IMR-90 (cell line): ENCODE data around the gene SLC25A41. TPM values are rescaled to one million over a fixed set of nuclear protein-coding genes. Genes with fewer than 3 reads are reported as not detected.

Experiments
- ATAC-seq: fragments of 200-7000 bp; cut with Tn5 transposase; 2 replicates; pipeline ENCODE4 v1.9.1; 2020; ENCODE audit warnings: low read depth, mild to moderate bottlenecking, moderate library complexity
- BruUV-seq: library from RNA; stranded (reverse); fragments of 400-500 nt; replicated peaks from 2 replicates; lab custom pipeline; 2021; lab: Mats Ljungman, UMichigan
- CTCF ChIA-PET: fragments of 300-600 bp; formaldehyde crosslinking; extraction: SDS; loops from one replicate; lab custom pipeline; 2021; ENCODE audit warnings: antibody characterized with exemption; lab: Yijun Ruan, JAX
- POLR2A ChIA-PET: fragments of 300-600 bp; sonication (Branson Sonifier 250); formaldehyde crosslinking; loops from one replicate; lab custom pipeline; 2022; ENCODE audit warnings: antibody characterized with exemption; ENCODE audit not compliant: unreplicated experiment; lab: Charles Lee
- DNase-seq: peaks from one replicate; pipeline ENCODE4 v3.0.0; 2013
- H2AFZ ChIP-seq: replicated peaks from 2 replicates; pipeline ENCODE3; 2013; ENCODE audit warnings: low read length, mild to moderate bottlenecking; ENCODE audit not compliant: poor library complexity
- H2AK5ac ChIP-seq: 2 replicates; pipeline ENCODE4 v1.6.1; 2013; ENCODE audit warnings: low read depth, low read length, inconsistent platforms
- H2AK9ac ChIP-seq: replicated peaks from 2 replicates; pipeline ENCODE3; 2013; ENCODE audit warnings: mild to moderate bottlenecking, low read depth, low read length, moderate library complexity; ENCODE audit not compliant: poor library complexity
- H2BK120ac ChIP-seq: 2 replicates; pipeline ENCODE4 v1.6.1; 2013; ENCODE audit warnings: low read depth, low read length, inconsistent platforms
- H2BK15ac ChIP-seq: 3 replicates; pipeline ENCODE4 v1.6.1; 2013; ENCODE audit warnings: low read depth, low read length, inconsistent platforms
- H2BK20ac ChIP-seq: 2 replicates; pipeline ENCODE4 v1.6.1; 2013; ENCODE audit warnings: low read depth, mild to moderate bottlenecking, inconsistent platforms, low read length, moderate library complexity
- H2BK5ac ChIP-seq: 2 replicates; pipeline ENCODE4 v1.6.1; 2013; ENCODE audit warnings: mild to moderate bottlenecking, low read depth, low read length, inconsistent platforms; ENCODE audit not compliant: poor library complexity, severe bottlenecking
- H3K14ac ChIP-seq: replicated peaks from 2 replicates; pipeline ENCODE4 v1.6.1; 2013; ENCODE audit warnings: low read depth, low read length, inconsistent platforms
- H3K18ac ChIP-seq: 2 replicates; pipeline ENCODE4 v1.6.1; 2013; ENCODE audit warnings: low read depth, low read length, control low read depth
- H3K23ac ChIP-seq: 2 replicates; pipeline ENCODE4 v1.6.1; 2013; ENCODE audit warnings: low read depth, low read length, inconsistent platforms
- H3K27ac ChIP-seq: 2 replicates; pipeline ENCODE4 v1.5.1; 2013; ENCODE audit warnings: mild to moderate bottlenecking, control low read depth, low read length; ENCODE audit not compliant: insufficient read depth
- H3K27me3 ChIP-seq: 2 replicates; pipeline ENCODE4 v1.6.1; 2013; ENCODE audit warnings: low read length; ENCODE audit not compliant: control insufficient read depth, insufficient read depth
- H3K36me3 ChIP-seq: 2 replicates; pipeline ENCODE4 v1.6.1; 2013; ENCODE audit warnings: low read length, mixed read lengths; ENCODE audit not compliant: control insufficient read depth, insufficient read depth
- H3K4ac ChIP-seq: 2 replicates; pipeline ENCODE4 v1.6.1; 2013; ENCODE audit warnings: low read depth, low read length, inconsistent platforms
- H3K4me1 ChIP-seq: 2 replicates; pipeline ENCODE4 v1.6.1; 2013; ENCODE audit warnings: low read length, mixed read lengths; ENCODE audit not compliant: control insufficient read depth, insufficient read depth
- H3K4me2 ChIP-seq: 2 replicates; pipeline ENCODE4 v1.6.1; 2013; ENCODE audit warnings: low read depth, mild to moderate bottlenecking, control low read depth, low read length, moderate library complexity
- H3K4me3 ChIP-seq: 2 replicates; pipeline ENCODE4 v1.5.1; 2013; ENCODE audit warnings: low read depth, mild to moderate bottlenecking, control low read depth, low read length, moderate library complexity; ENCODE audit not compliant: insufficient read depth
- H3K56ac ChIP-seq: 2 replicates; pipeline ENCODE4 v1.6.1; 2013; ENCODE audit warnings: low read length, inconsistent platforms; ENCODE audit not compliant: insufficient read depth; ENCODE audit errors: extremely low read depth
- H3K79me1 ChIP-seq, 2 experiments: 2 replicates each; pipeline ENCODE4 v1.6.1; 2013; ENCODE audit warnings: low read length in 2 of 2, inconsistent platforms in 1 of 2, low read depth in 1 of 2
- H3K9ac ChIP-seq: 2 replicates; pipeline ENCODE4 v1.6.1; 2013; ENCODE audit warnings: low read depth, low read length, control low read depth
- H3K9me1 ChIP-seq: 2 replicates; pipeline ENCODE4 v1.6.1; 2013; ENCODE audit warnings: low read length, inconsistent platforms; ENCODE audit not compliant: insufficient read depth
- H3K9me3 ChIP-seq: 2 replicates; pipeline ENCODE4 v1.6.1; 2013; ENCODE audit warnings: low read length; ENCODE audit not compliant: control insufficient read depth, insufficient read depth
- H4K20me1 ChIP-seq: 2 replicates; pipeline ENCODE4 v1.6.1; 2013; ENCODE audit warnings: low read length, inconsistent platforms; ENCODE audit not compliant: insufficient read depth
- H4K5ac ChIP-seq: 2 replicates; pipeline ENCODE4 v1.6.1; 2013; ENCODE audit warnings: mild to moderate bottlenecking, low read depth, low read length, control low read depth
- H4K8ac ChIP-seq, 2 experiments: 2 replicates each; pipeline ENCODE4 v1.6.1; 2013; ENCODE audit warnings: low read depth in 2 of 2, low read length in 2 of 2, control low read depth in 1 of 2, inconsistent platforms in 1 of 2
- H4K91ac ChIP-seq: 2 replicates; pipeline ENCODE4 v1.6.1; 2013; ENCODE audit warnings: low read depth, low read length, inconsistent platforms; ENCODE audit not compliant: insufficient read depth
- CEBPB ChIP-seq: IDR thresholded peaks from 2 replicates; pipeline ENCODE4 v1.6.1; 2012; ENCODE audit warnings: low read depth, low read length, improper control_type of control experiment
- CHD1 ChIP-seq: IDR thresholded peaks from 2 replicates; pipeline ENCODE4 v1.6.1; 2012; ENCODE audit warnings: low read depth, low read length, improper control_type of control experiment
- ELK1 ChIP-seq: fragments of 150-350 bp; IDR thresholded peaks from 2 replicates; pipeline ENCODE4 v1.6.1; 2016; ENCODE audit warnings: low read depth, mild to moderate bottlenecking, low read length, moderate library complexity, borderline replicate concordance
- FOS ChIP-seq: fragments of 150-350 bp; IDR thresholded peaks from 2 replicates; pipeline ENCODE4 v1.6.1; 2016; ENCODE audit warnings: low read depth, low read length
- MAFK ChIP-seq: IDR thresholded peaks from 2 replicates; pipeline ENCODE4 v1.6.1; 2012; ENCODE audit warnings: low read depth, low read length, improper control_type of control experiment
- MXI1 ChIP-seq: IDR thresholded peaks from 2 replicates; pipeline ENCODE4 v1.6.1; 2012; ENCODE audit warnings: low read depth, mild to moderate bottlenecking, low read length, moderate library complexity, borderline replicate concordance
- POLR2A ChIP-seq: IDR thresholded peaks from 2 replicates; pipeline ENCODE4 v1.6.1; 2012; ENCODE audit warnings: mild to moderate bottlenecking, low read depth, low read length
- RCOR1 ChIP-seq: IDR thresholded peaks from 2 replicates; pipeline ENCODE4 v1.6.1; 2012; ENCODE audit warnings: mild to moderate bottlenecking, low read length, improper control_type of control experiment; ENCODE audit not compliant: insufficient replicate concordance
- SMC3 ChIP-seq: fragments of 150-350 bp; IDR thresholded peaks from 2 replicates; pipeline ENCODE4 v1.6.1; 2016; ENCODE audit warnings: low read depth, mild to moderate bottlenecking, antibody characterized with exemption, low read length, moderate library complexity
- WGBS, 2 experiments: methylation state at CpG; one replicate each; pipeline versions ENCODE4 v1.1.5 to v1.1.7; 2013; ENCODE audit warnings: missing lambda C conversion rate in 2 of 2; ENCODE audit not compliant: insufficient read length in 1 of 2; ENCODE audit errors: extremely low coverage in 2 of 2; 5-methylcytosine and 5-hydroxymethylcytosine counted together
- dilution Hi-C: fragments of 300-500 bp; cut with HindIII; formaldehyde crosslinking; loops from one replicate; pipeline ENCODE4 v1.14.3; 2018; ENCODE audit warnings: low sequenced_read_pairs; ENCODE audit not compliant: unreplicated experiment
- in situ Hi-C: fragments of 300-500 bp; cut with MboI; formaldehyde crosslinking; loops from 3 replicates; pipeline ENCODE4 v1.14.3; 2019; ENCODE audit warnings: low sequenced_read_pairs, inconsistent platforms, mixed read lengths
- intact Hi-C: fragments of 100-400 bp; cut with micrococcal nuclease; formaldehyde crosslinking; loops from 2 replicates; pipeline ENCODE4 v1.10.0; 2022
- polyA plus RNA-seq, 3 experiments: library from polyadenylated mRNA; depleted of rRNA; stranded (reverse); fragments of >200 nt; gene quantifications; 2 replicates each; pipeline ENCODE4 v1.2.3, GENCODE V29; 2012; ENCODE audit warnings: low replicate concordance in 1 of 3
- total RNA-seq: library from RNA; depleted of rRNA; stranded (reverse); fragments of >200 nt; gene quantifications from 2 replicates; pipeline ENCODE4 v1.2.3, GENCODE V29; 2012

SLC25A41 gene
- total and polyA plus RNA-seq, 2 of the 4 experiments (the other 2 are of a cell fraction): not detected

GRCh38 chr19:6414793-6415590, 18.6 kb downstream of the SLC25A41 start:
- Histone ChIP-seq H3K4me1 (no peaks in the 10 kb centered on the region), H3K36me3 (peaks cover 65% of the 10 kb centered on the region), H3K4me2 (no peak overlapping the region), H2BK5ac (no peak overlapping the region), H3K14ac (no peak overlapping the region), H3K27me3 (no peaks in the 10 kb centered on the region), H4K5ac (no peak overlapping the region), H2AK5ac (no peak overlapping the region), H3K4me3 (no peak overlapping the region), H3K18ac (no peak overlapping the region), H4K8ac (no peak overlapping the region), H2BK20ac (no peak overlapping the region), H3K9me1 (no peaks in the 10 kb centered on the region; the same call in 1 of the 2 replicates), H3K23ac (no peak overlapping the region), H2BK120ac (no peak overlapping the region), H3K79me1 (peaks cover 0 to 23% of the 10 kb centered on the region in 2 experiments; a peak in 2 of 4 replicates), H2AK9ac (no peak overlapping the region), H3K4ac (no peak overlapping the region), H3K56ac (no peak overlapping the region), H3K9ac (no peak overlapping the region), H2BK15ac (no peak overlapping the region), H4K20me1 (peaks cover 28% of the 10 kb centered on the region), H3K9me3 (no peaks in the 10 kb centered on the region), H3K27ac (no peak overlapping the region), H2AFZ (no peak overlapping the region), H4K91ac (no peak overlapping the region)
- no TSS peak for BruUV-seq
- dilution Hi-C loops (no loop called here), intact Hi-C loops (loop anchor here (10.0 kb wide), 1 partner anchor 370 kb away; no protein-coding TSS in a partner anchor), in situ Hi-C loops (no loop called here)
- DNase-seq (no peak), ATAC-seq (no peak)
- ChIA-PET POLR2A (no interaction called here), CTCF (no interaction called here)
- WGBS, 2 experiments: 92% methylated on average over 19 of the region's 47 CpGs; no CpG with 5 or more reads in 1 of the 2 experiments
- TF ChIP-seq POLR2A (no peak), FOS (no peak), ELK1 (no peak), CHD1 (no peak), RCOR1 (no peak), MAFK (no peak), CEBPB (no peak), SMC3 (no peak), MXI1 (no peak)
